H1 (cell line): ENCODE results near the gene ACTN4. TPM values are rescaled to one million over a fixed set of nuclear protein-coding genes. Genes with fewer than 3 reads are reported as not detected.
A peak's percentile ranks its signal among the peaks of the same experiment; 100 is the strongest.

Source experiments
- CTCF ChIA-PET: fragments of 300-600 bp; sonication (Branson Sonifier 250); formaldehyde crosslinking; loops from one replicate; lab custom pipeline; 2021; ENCODE audit not compliant: partially characterized antibody; lab: Charles Lee
- POLR2A ChIA-PET: fragments of 300-600 bp; sonication (Branson Sonifier 250); formaldehyde crosslinking; loops from one replicate; lab custom pipeline; 2021; ENCODE audit warnings: inconsistent platforms; ENCODE audit not compliant: partially characterized antibody; lab: Charles Lee
- DNase-seq, 2 experiments: peaks; one replicate each; pipeline versions ENCODE4 v3.0.0 to v3.0.0-alpha.2; 2010 to 2022; ENCODE audit warnings: low spot score in 2 of 2, low read depth in 1 of 2, mixed read lengths in 1 of 2
- FAIRE-seq: peaks from 2 replicates; lab custom pipeline; 2011; peaks lifted over from hg19 to GRCh38; lab: Jason Lieb, UNC
- H2AFZ ChIP-seq: 2 replicates; pipeline ENCODE4 v1.8.1; 2012; ENCODE audit warnings: low read length, inconsistent platforms
- H2AK5ac ChIP-seq: 2 replicates; pipeline ENCODE4 v1.6.1; 2013; ENCODE audit warnings: low read depth, low read length
- H2BK120ac ChIP-seq: replicated peaks from 2 replicates; pipeline ENCODE3; 2013; ENCODE audit warnings: low read depth, low read length, inconsistent platforms
- H2BK12ac ChIP-seq: 2 replicates; pipeline ENCODE4 v1.6.1; 2013; ENCODE audit warnings: low read depth, low read length
- H2BK15ac ChIP-seq: 2 replicates; pipeline ENCODE4 v1.6.1; 2013; ENCODE audit warnings: low read length
- H2BK20ac ChIP-seq: 2 replicates; pipeline ENCODE4 v1.6.1; 2013; ENCODE audit warnings: low read length
- H2BK5ac ChIP-seq: 2 replicates; pipeline ENCODE4 v1.6.1; 2013; ENCODE audit warnings: low read depth, low read length
- H3K14ac ChIP-seq: 2 replicates; pipeline ENCODE4 v1.6.1; 2013; ENCODE audit warnings: inconsistent platforms; ENCODE audit not compliant: insufficient read length
- H3K18ac ChIP-seq: 2 replicates; pipeline ENCODE4 v1.6.1; 2013; ENCODE audit warnings: low read length; ENCODE audit errors: extremely low read depth
- H3K23ac ChIP-seq: 2 replicates; pipeline ENCODE4 v1.6.1; 2013; ENCODE audit warnings: inconsistent platforms; ENCODE audit not compliant: insufficient read length
- H3K23me2 ChIP-seq: 2 replicates; pipeline ENCODE4 v1.6.1; 2013; ENCODE audit warnings: low read depth, low read length
- H3K27ac ChIP-seq: 2 replicates; pipeline ENCODE4 v1.6.1; 2011; ENCODE audit warnings: low read depth, low read length, inconsistent platforms
- H3K27me3 ChIP-seq, 4 experiments: replicated peaks in 1 of 4; 1 replicate in 1 of 4; 2 replicates in 3 of 4; pipeline versions ENCODE4 v1.6.1 to v1.8.1; 2011 to 2013; ENCODE audit warnings: low read length in 3 of 4, mild to moderate bottlenecking in 3 of 4, inconsistent platforms in 2 of 4, mixed read lengths in 2 of 4, moderate library complexity in 1 of 4; ENCODE audit not compliant: control insufficient read depth in 3 of 4, insufficient read depth in 3 of 4; ENCODE audit errors: extremely low read depth in 1 of 4
- H3K36me3 ChIP-seq, 4 experiments: 2 replicates each; pipeline versions ENCODE4 v1.6.1 to v1.8.1; 2011 to 2013; ENCODE audit warnings: mild to moderate bottlenecking in 4 of 4, low read length in 3 of 4, moderate library complexity in 2 of 4, control low read depth in 1 of 4, inconsistent platforms in 1 of 4; ENCODE audit not compliant: insufficient read depth in 4 of 4, control insufficient read depth in 2 of 4
- H3K4ac ChIP-seq: replicated peaks from 2 replicates; pipeline ENCODE3; 2013; ENCODE audit warnings: low read length, low read depth, mixed read lengths, inconsistent platforms; ENCODE audit not compliant: insufficient read length
- H3K4me1 ChIP-seq, 4 experiments: replicated peaks in 1 of 4; 1 replicate in 1 of 4; 2 replicates in 3 of 4; pipeline versions ENCODE4 v1.6.1 to v1.8.1; 2011 to 2013; ENCODE audit warnings: low read length in 3 of 4, inconsistent platforms in 2 of 4, mixed read lengths in 1 of 4; ENCODE audit not compliant: insufficient read depth in 4 of 4, control insufficient read depth in 3 of 4
- H3K4me2 ChIP-seq, 2 experiments: 2 replicates each; pipeline versions ENCODE4 v1.6.1 to v1.8.1; 2011 to 2013; ENCODE audit warnings: low read depth in 2 of 2, low read length in 2 of 2, control low read depth in 1 of 2, inconsistent platforms in 1 of 2, mild to moderate bottlenecking in 1 of 2; ENCODE audit not compliant: insufficient read depth in 1 of 2
- H3K4me3 ChIP-seq, 4 experiments: fragments of 200-600, 300-600 bp in 1 of 4; sonication (generic), shearing (Covaris generic), sonication (Bioruptor Twin) in 1 of 4; 2 replicates each; pipeline versions ENCODE4 v1.5.1 to v1.8.1; 2011 to 2016; ENCODE audit warnings: low read length in 4 of 4, low read depth in 3 of 4, control low read depth in 2 of 4, inconsistent platforms in 2 of 4, mild to moderate bottlenecking in 2 of 4, mixed read lengths in 1 of 4, moderate library complexity in 1 of 4; ENCODE audit not compliant: insufficient read depth in 2 of 4; ENCODE audit errors: extremely low read depth in 1 of 4
- H3K56ac ChIP-seq: replicated peaks from 2 replicates; pipeline ENCODE3; 2013; ENCODE audit warnings: low read depth, mild to moderate bottlenecking, mixed read lengths, low read length, inconsistent platforms; ENCODE audit not compliant: insufficient read length
- H3K79me1 ChIP-seq: 2 replicates; pipeline ENCODE4 v1.6.1; 2013; ENCODE audit warnings: low read depth, low read length, control low read depth
- H3K79me2 ChIP-seq, 2 experiments: 2 replicates each; pipeline versions ENCODE4 v1.6.1 to v1.8.1; 2012 to 2013; ENCODE audit warnings: low read length in 2 of 2, mild to moderate bottlenecking in 2 of 2, inconsistent platforms in 1 of 2; ENCODE audit not compliant: insufficient read depth in 2 of 2, control insufficient read depth in 1 of 2
- H3K9ac ChIP-seq, 4 experiments: replicated peaks in 1 of 4; 1 replicate in 1 of 4; 2 replicates in 3 of 4; pipeline versions ENCODE4 v1.6.1 to v1.8.1; 2011 to 2013; ENCODE audit warnings: low read depth in 3 of 4, low read length in 3 of 4, control low read depth in 2 of 4, mild to moderate bottlenecking in 2 of 4, moderate library complexity in 2 of 4, inconsistent platforms in 1 of 4; ENCODE audit errors: extremely low read depth in 1 of 4
- H3K9me3 ChIP-seq, 2 experiments: 2 replicates each; pipeline versions ENCODE4 v1.6.1 to v1.8.1; 2012 to 2013; ENCODE audit warnings: mild to moderate bottlenecking in 2 of 2, moderate library complexity in 2 of 2, control low read depth in 1 of 2, inconsistent platforms in 1 of 2, low read depth in 1 of 2, low read length in 1 of 2, mixed read lengths in 1 of 2; ENCODE audit not compliant: insufficient read depth in 2 of 2
- H4K20me1 ChIP-seq, 2 experiments: replicated peaks in 1 of 2; 2 replicates each; pipeline versions ENCODE3 to v1.8.1; 2011 to 2013; ENCODE audit warnings: inconsistent platforms in 2 of 2, low read length in 2 of 2, mild to moderate bottlenecking in 1 of 2; ENCODE audit not compliant: insufficient read depth in 2 of 2, control insufficient read depth in 1 of 2
- H4K5ac ChIP-seq: 2 replicates; pipeline ENCODE4 v1.6.1; 2013; ENCODE audit warnings: low read length, low read depth, mixed read lengths, inconsistent platforms; ENCODE audit not compliant: insufficient read length
- H4K8ac ChIP-seq: 2 replicates; pipeline ENCODE4 v1.8.0; 2013; ENCODE audit warnings: mild to moderate bottlenecking, moderate library complexity, low read length, inconsistent platforms; ENCODE audit not compliant: insufficient read depth; ENCODE audit errors: extremely low read depth
- H4K91ac ChIP-seq: replicated peaks from 2 replicates; pipeline ENCODE3; 2013; ENCODE audit warnings: low read length, mixed read lengths, inconsistent platforms; ENCODE audit not compliant: insufficient read length
- ASH2L ChIP-seq: fragments of 200-600, 300-600 bp; sonication (generic); IDR thresholded peaks from one replicate; pipeline ENCODE4 v1.7.1; 2017; ENCODE audit warnings: low read length
- ATF3 ChIP-seq: IDR thresholded peaks from 2 replicates; pipeline ENCODE4 v1.6.1; 2011; ENCODE audit warnings: low read depth, mild to moderate bottlenecking, low read length; ENCODE audit not compliant: insufficient read depth
- CBX5 ChIP-seq: fragments of 300-800, 300-1000 bp; sonication (generic); IDR thresholded peaks from 2 replicates; pipeline ENCODE4 v1.7.1; 2016; ENCODE audit warnings: antibody characterized with exemption, low read length, low read depth
- SIRT6 ChIP-seq: IDR thresholded peaks from one replicate; pipeline ENCODE4 v1.7.1; 2012; ENCODE audit warnings: low read length, inconsistent platforms
- SIX5 ChIP-seq: IDR thresholded peaks from 2 replicates; pipeline ENCODE4 v1.6.1; 2011; ENCODE audit warnings: mild to moderate bottlenecking, low read depth, low read length
- SP4 ChIP-seq: IDR thresholded peaks from 2 replicates; pipeline ENCODE4 v1.6.1; 2012; ENCODE audit warnings: low read length, inconsistent platforms
- SUZ12 ChIP-seq: fragments of 200-600 bp; sonication (generic); IDR thresholded peaks from 2 replicates; pipeline ENCODE4 v1.6.1; 2012; ENCODE audit warnings: mild to moderate bottlenecking, inconsistent platforms, low read length, moderate library complexity, mixed read lengths
- TBP ChIP-seq: IDR thresholded peaks from 2 replicates; pipeline ENCODE4 v1.6.1; 2011; ENCODE audit warnings: low read depth, low read length, improper control_type of control experiment
- TEAD4 ChIP-seq: IDR thresholded peaks from 2 replicates; pipeline ENCODE4 v1.6.1; 2012; ENCODE audit warnings: low read depth, low read length, inconsistent platforms, mixed read lengths
- YY1 ChIP-seq: IDR thresholded peaks from 2 replicates; pipeline ENCODE4 v1.6.1; 2011; ENCODE audit warnings: low read depth, mild to moderate bottlenecking, low read length
- WGBS, 2 experiments: shearing (Covaris generic) in 1 of 2; methylation state at CpG; one replicate each; pipeline versions ENCODE4 v1.1.6 to v1.1.7; 2013 to 2015; ENCODE audit warnings: low lambda C conversion rate in 2 of 2, mixed read lengths in 2 of 2, inconsistent platforms in 1 of 2, low coverage in 1 of 2, missing lambda C conversion rate in 1 of 2; ENCODE audit not compliant: insufficient replicate concordance in 2 of 2, insufficient coverage in 1 of 2, insufficient read length in 1 of 2; ENCODE audit errors: extremely low coverage in 1 of 2, missing lambda C conversion rate in 1 of 2; 5-methylcytosine and 5-hydroxymethylcytosine counted together
- polyA plus RNA-seq, 7 experiments: library from polyadenylated mRNA; depleted of rRNA in 3 of 7; stranded (reverse) in 5 of 7; unstranded in 2 of 7; fragments of >200 nt in 5 of 7; fragments of 200-250 nt in 2 of 7; gene quantifications; 1 replicate in 5 of 7; 2 replicates in 1 of 7; 4 replicates in 1 of 7; pipeline versions ENCODE4 v1.2.1 to v1.2.3, GENCODE V29; 2011 to 2013; ENCODE audit warnings: missing spikeins in 2 of 7, mixed read lengths in 2 of 7
- total RNA-seq: library from RNA; stranded (reverse); fragmentation: NEBNext Ultra II Directional; extraction: Animal tissue kit (Norgen Biotek cat#: 25700); gene quantifications from 2 replicates; pipeline ENCODE4 v1.2.1, GENCODE V29; 2021

Gene ACTN4
- total and polyA plus RNA-seq, 2 of the 8 experiments (the other 6 are each of a cell fraction or from before 2014, with no cell fraction given), result 211 to 520 TPM

- Histone ChIP-seq H3K27ac (no peak overlapping the region), H2BK20ac (no peak overlapping the region), H2BK5ac (no peak overlapping the region), H3K4ac (no peak overlapping the region), H3K14ac (no peak overlapping the region), H3K18ac (no peak overlapping the region), H2BK15ac (no peak overlapping the region), H4K20me1 (peaks cover 11 to 47% of the 10 kb centered on the region in 2 experiments), H3K79me1 (peaks cover 30% of the 10 kb centered on the region), H3K79me2 (peaks cover 14 to 91% of the 10 kb centered on the region in 2 experiments), H2BK12ac (no peak overlapping the region), H3K23ac (no peak overlapping the region), H3K23me2 (no peaks in the 10 kb centered on the region), H3K4me2 (peak overlapping the region; percentile 30 to 35; a peak in 2 of 4 replicates), H4K91ac (no peak overlapping the region), H3K56ac (no peak overlapping the region), H3K9me3 (no peaks in the 10 kb centered on the region), H4K5ac (no peak overlapping the region), H4K8ac (no peak overlapping the region), H3K27me3 (no peaks in the 10 kb centered on the region), H3K4me1 (peaks cover 41 to 59% (median 49%) of the 10 kb centered on the region in 4 experiments), H2BK120ac (no peak overlapping the region), H3K9ac (no peak overlapping the region), H3K36me3 (no peaks in the 10 kb centered on the region; a peak in 1 of 8 replicates), H2AK5ac (no peak overlapping the region), H2AFZ (no peak overlapping the region), H3K4me3 (no peak overlapping the region)
- FAIRE-seq (no peak), DNase-seq (no peak)
- ChIA-PET CTCF (interaction anchor here (0.9 to 1.3 kb wide), 4 partner anchors 10 to 57 kb away, joined by 3 to 6 read pairs (median 4); no protein-coding TSS in a partner anchor), POLR2A (interaction anchor here (1.2 to 21.5 kb wide), 6 partner anchors 9 to 44 kb away, joined by 4 to 495 read pairs (median 14); partner anchors contain the start of gene ACTN4)
- WGBS, 2 experiments, result 53% methylated on average over 1 of the region's 1 CpG; no CpG with 5 or more reads in 1 of the 2 experiments
- TF ChIP-seq SIX5, result no peak
- TF ChIP-seq SP4, result no peak
- TF ChIP-seq ASH2L, result no peak
- no peak for TF ChIP-seq YY1
- no peak for TF ChIP-seq ATF3
- no peak for TF ChIP-seq TBP
- TF ChIP-seq CBX5, result no peak
- TF ChIP-seq SIRT6, result no peak
- TF ChIP-seq TEAD4, result no peak
- no peak for TF ChIP-seq SUZ12
Observed at GRCh38 chr19:38661996-38662395, 14.5 kb downstream of the ACTN4 start.
